Esophagus muscularis mucosa (tissue), 4 donors: Measurements from ENCODE around the gene CYP4F22. TPM values are rescaled to one million over a fixed set of nuclear protein-coding genes. Genes with fewer than 3 reads are reported as not detected.
A peak's percentile ranks its signal among the peaks of the same experiment; 100 is the strongest.

Source experiments
- DNase-seq: peaks from one replicate; pipeline ENCODE4 v3.0.0-alpha.2; 2017; ENCODE audit errors: extremely low spot score
- H3K27ac ChIP-seq, 4 donors: fragments of 200-600 bp; sonication (generic); replicated peaks in 1 of 4; 1 replicate in 3 of 4; 2 replicates in 1 of 4; pipeline ENCODE4 v1.5.1; 2016 to 2019; ENCODE audit warnings: mild to moderate bottlenecking in 1 of 4
- H3K27me3 ChIP-seq, 4 donors: fragments of 200-600 bp; sonication (generic); one replicate each; pipeline versions ENCODE4 v1.5.1 to v1.6.0; 2016 to 2019
- H3K36me3 ChIP-seq, 4 donors: fragments of 200-600 bp; sonication (generic); one replicate each; pipeline ENCODE4 v1.5.1; 2016 to 2019
- H3K4me1 ChIP-seq, 4 donors: fragments of 200-600 bp; sonication (generic); one replicate each; pipeline ENCODE4 v1.5.1; 2016 to 2019
- H3K4me3 ChIP-seq, 4 donors: fragments of 200-600 bp; sonication (generic); 1 replicate in 2 of 4; 2 replicates in 2 of 4; pipeline ENCODE4 v1.5.1; 2016 to 2019; ENCODE audit warnings: mild to moderate bottlenecking in 4 of 4, moderate library complexity in 1 of 4
- H3K9me3 ChIP-seq, 4 donors: fragments of 200-600 bp; sonication (generic); 1 replicate in 3 of 4; 2 replicates in 1 of 4; pipeline ENCODE4 v1.5.1; 2016 to 2019
- CTCF ChIP-seq, 3 experiments: fragments of 200-600 bp in 2 of 3; fragments of 450-650 bp in 1 of 3; sonication (generic) in 2 of 3; IDR thresholded peaks; one replicate each; pipeline ENCODE4 v1.5.1; 2017 to 2019; ENCODE audit warnings: antibody characterized with exemption in 3 of 3, mild to moderate bottlenecking in 2 of 3, moderate library complexity in 1 of 3
- EP300 ChIP-seq: sonication (generic); formaldehyde crosslinking; IDR thresholded peaks from one replicate; pipeline ENCODE4 v1.6.1; 2017; ENCODE audit warnings: antibody characterized with exemption
- POLR2A ChIP-seq: fragments of 450-650 bp; IDR thresholded peaks from one replicate; pipeline ENCODE4 v1.6.1; 2017; ENCODE audit warnings: antibody characterized with exemption, moderate library complexity, mild to moderate bottlenecking, low read depth
- POLR2AphosphoS5 ChIP-seq, 2 donors: sonication (generic); formaldehyde crosslinking; IDR thresholded peaks; one replicate each; pipeline ENCODE4 v1.6.1; 2017; ENCODE audit warnings: antibody characterized with exemption in 2 of 2
- WGBS: methylation state at CpG from one replicate; pipeline ENCODE4 v1.1.5; 2018; 5-methylcytosine and 5-hydroxymethylcytosine counted together
- intact Hi-C: fragments of 100-400 bp; cut with DNase I; formaldehyde crosslinking; loops from one replicate; pipeline ENCODE4 v1.15.1; 2023
- total RNA-seq, 4 donors: library from RNA; depleted of rRNA; stranded (reverse); fragments of >200 nt; gene quantifications; one replicate each; pipeline versions ENCODE4 v1.1.0 to v1.2.1, GENCODE V29; 2016

CYP4F22 gene
- total RNA-seq, 4 donors from 2014 or later: not detected

- Histone ChIP-seq H3K27ac (no peak overlapping the region), H3K27me3 (peaks cover 0 to 44% (median 0%) of the 10 kb centered on the region in 4 donors), H3K4me3 (no peak overlapping the region), H3K4me1 (no peaks in the 10 kb centered on the region), H3K36me3 (no peaks in the 10 kb centered on the region), H3K9me3 (no peaks in the 10 kb centered on the region)
- intact Hi-C loops: no loop called here
- DNase-seq: no peak
- TF ChIP-seq POLR2A (no peak), POLR2AphosphoS5 (IDR thresholded peaks at IDR 0.05) (no peak)
- 56% methylated on average over 6 of the region's 6 CpGs for WGBS
Measured at GRCh38 chr19:15577184-15577771, 69.0 kb downstream of the CYP4F22 start.

- WGBS: 65% methylated on average over 5 of the region's 12 CpGs
- Histone ChIP-seq H3K27ac (no peak overlapping the region), H3K36me3 (no peaks in the 10 kb centered on the region), H3K4me1 (peaks cover 0 to 8% (median 6%) of the 10 kb centered on the region in 4 donors), H3K4me3 (no peak overlapping the region), H3K9me3 (no peaks in the 10 kb centered on the region), H3K27me3 (peaks cover 0 to 62% (median 9%) of the 10 kb centered on the region in 4 donors)
- intact Hi-C loops: no loop called here
- TF ChIP-seq EP300 (no peak), CTCF (IDR thresholded peaks at IDR 0.05) (no peak), POLR2AphosphoS5 (IDR thresholded peaks at IDR 0.05) (no peak), POLR2A (no peak)
- no peak for DNase-seq
Measured at GRCh38 chr19:15583346-15583745, 75.0 kb downstream of the CYP4F22 start.

GRCh38 chr19:15584095-15584494 is 75.8 kb downstream of the CYP4F22 start:
- H3K9me3 ChIP-seq: no peaks in the 10 kb centered on the region
- DNase-seq: no peak
- peaks cover 0 to 62% (median 10%) of the 10 kb centered on the region in 4 donors for H3K27me3 ChIP-seq
- no peaks in the 10 kb centered on the region for H3K36me3 ChIP-seq
- no peak for TF ChIP-seq EP300
- TF ChIP-seq POLR2A: no peak
- no peak for TF ChIP-seq POLR2AphosphoS5 (IDR thresholded peaks at IDR 0.05)
- TF ChIP-seq CTCF (IDR thresholded peaks at IDR 0.05): no peak
- 56% methylated on average over 5 of the region's 10 CpGs for WGBS
- H3K27ac ChIP-seq: no peak overlapping the region
- H3K4me1 ChIP-seq: peaks cover 0 to 8% (median 6%) of the 10 kb centered on the region in 4 donors
- H3K4me3 ChIP-seq: peak overlapping the region in 1 of 4 donors; percentile 15
- intact Hi-C loops: no loop called here

- H3K27ac ChIP-seq: no peak overlapping the region
- no peak for DNase-seq
- H3K27me3 ChIP-seq: peaks cover 0 to 62% (median 12%) of the 10 kb centered on the region in 4 donors
- H3K4me1 ChIP-seq: peaks cover 0 to 8% (median 6%) of the 10 kb centered on the region in 4 donors
- 14% methylated on average over 17 of the region's 35 CpGs for WGBS
- H3K4me3 ChIP-seq: peak overlapping the region in 2 of 4 donors; percentile 15 to 27
- no peaks in the 10 kb centered on the region for H3K36me3 ChIP-seq
- intact Hi-C loops: no loop called here
- no peaks in the 10 kb centered on the region for H3K9me3 ChIP-seq
- TF ChIP-seq EP300 (no peak), CTCF (IDR thresholded peaks at IDR 0.05) (peak; percentile 68 to 93 (median 78))
Measured at GRCh38 chr19:15584541-15585115, 76.3 kb downstream of the CYP4F22 start.

- Histone ChIP-seq H3K4me1 (peaks cover 0 to 8% (median 6%) of the 10 kb centered on the region in 4 donors), H3K36me3 (no peaks in the 10 kb centered on the region), H3K27me3 (peaks cover 0 to 58% (median 12%) of the 10 kb centered on the region in 4 donors), H3K27ac (no peak overlapping the region), H3K4me3 (no peak overlapping the region), H3K9me3 (peaks cover 0 to 9% (median 4%) of the 10 kb centered on the region in 4 donors)
- intact Hi-C loops: no loop called here
- WGBS: 74% methylated on average over 9 of the region's 9 CpGs
- no peak for DNase-seq
- TF ChIP-seq POLR2AphosphoS5 (IDR thresholded peaks at IDR 0.05) (no peak), CTCF (IDR thresholded peaks at IDR 0.05) (no peak), EP300 (no peak), POLR2A (no peak)
Measured at GRCh38 chr19:15587663-15588062, 79.3 kb downstream of the CYP4F22 start.
